SK-N-SH (cell line): ENCODE data around the gene TMEM256.

Experiments used
- FOXJ3 ChIP-seq: sonication (generic); formaldehyde crosslinking; IDR thresholded peaks from 2 replicates; pipeline ENCODE4 v1.5.1; 2020; ENCODE audit warnings: mild to moderate bottlenecking, missing genetic modification reagents
- MXI1 ChIP-seq: IDR thresholded peaks from 2 replicates; pipeline ENCODE4 v1.6.1; 2012; ENCODE audit warnings: mild to moderate bottlenecking, low read depth, low read length, improper control_type of control experiment
- NFIC ChIP-seq: IDR thresholded peaks from 2 replicates; pipeline ENCODE4 v1.4.0; 2012; ENCODE audit warnings: borderline replicate concordance
- TF ChIP-seq, protein P1 (sequence below): fragments of 200-600 bp; sonication (generic); IDR thresholded peaks from 2 replicates; pipeline ENCODE4 v1.6.1; 2017; ENCODE audit warnings: antibody characterized with exemption, mild to moderate bottlenecking, moderate library complexity

GRCh38 chr17:7419819-7420610 lies 16.1 kb upstream of the TMEM256 start, which contains the start of gene SPEM1:
- TF ChIP-seq, protein P1, sequence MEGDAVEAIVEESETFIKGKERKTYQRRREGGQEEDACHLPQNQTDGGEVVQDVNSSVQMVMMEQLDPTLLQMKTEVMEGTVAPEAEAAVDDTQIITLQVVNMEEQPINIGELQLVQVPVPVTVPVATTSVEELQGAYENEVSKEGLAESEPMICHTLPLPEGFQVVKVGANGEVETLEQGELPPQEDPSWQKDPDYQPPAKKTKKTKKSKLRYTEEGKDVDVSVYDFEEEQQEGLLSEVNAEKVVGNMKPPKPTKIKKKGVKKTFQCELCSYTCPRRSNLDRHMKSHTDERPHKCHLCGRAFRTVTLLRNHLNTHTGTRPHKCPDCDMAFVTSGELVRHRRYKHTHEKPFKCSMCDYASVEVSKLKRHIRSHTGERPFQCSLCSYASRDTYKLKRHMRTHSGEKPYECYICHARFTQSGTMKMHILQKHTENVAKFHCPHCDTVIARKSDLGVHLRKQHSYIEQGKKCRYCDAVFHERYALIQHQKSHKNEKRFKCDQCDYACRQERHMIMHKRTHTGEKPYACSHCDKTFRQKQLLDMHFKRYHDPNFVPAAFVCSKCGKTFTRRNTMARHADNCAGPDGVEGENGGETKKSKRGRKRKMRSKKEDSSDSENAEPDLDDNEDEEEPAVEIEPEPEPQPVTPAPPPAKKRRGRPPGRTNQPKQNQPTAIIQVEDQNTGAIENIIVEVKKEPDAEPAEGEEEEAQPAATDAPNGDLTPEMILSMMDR, result no peak
- no peak for TF ChIP-seq MXI1
- no peak for TF ChIP-seq NFIC
- no peak for TF ChIP-seq FOXJ3
